PC-3 (cell line): Measurements from ENCODE around the gene CYP1A1.

ENCODE experiments used
- CTCF ChIP-seq: fragments of 300-600 bp; sonication (generic); conservative IDR thresholded peaks from 2 replicates; pipeline ENCODE4 v1.5.1; 2017; ENCODE audit warnings: antibody characterized with exemption, low read depth, mild to moderate bottlenecking, low read length
- EZH2 ChIP-seq: fragments of 300-600 bp; sonication (generic); IDR thresholded peaks from one replicate; pipeline ENCODE4 v1.6.1; 2017; ENCODE audit warnings: antibody characterized with exemption, mild to moderate bottlenecking, low read length; ENCODE audit not compliant: unreplicated experiment
- EZH2phosphoT487 ChIP-seq: fragments of 300-600 bp; sonication (generic); IDR thresholded peaks from 2 replicates; pipeline ENCODE4 v1.6.1; 2018; ENCODE audit warnings: mild to moderate bottlenecking, antibody characterized with exemption, low read length, borderline replicate concordance

- no peak for TF ChIP-seq EZH2phosphoT487
- TF ChIP-seq CTCF: no peak
- no peak for TF ChIP-seq EZH2
These were observed 29.4 kb upstream of the CYP1A1 start for GRCh38 chr15:74754593-74755215.
